ENCODE measurements around the gene HPS4.
"Not testable (repeated sequence)": the region's sequence is repeated elsewhere in the genome, so short reads cannot be mapped to it uniquely, and the experiment has no call there.

The HPS4 gene

DNA sequence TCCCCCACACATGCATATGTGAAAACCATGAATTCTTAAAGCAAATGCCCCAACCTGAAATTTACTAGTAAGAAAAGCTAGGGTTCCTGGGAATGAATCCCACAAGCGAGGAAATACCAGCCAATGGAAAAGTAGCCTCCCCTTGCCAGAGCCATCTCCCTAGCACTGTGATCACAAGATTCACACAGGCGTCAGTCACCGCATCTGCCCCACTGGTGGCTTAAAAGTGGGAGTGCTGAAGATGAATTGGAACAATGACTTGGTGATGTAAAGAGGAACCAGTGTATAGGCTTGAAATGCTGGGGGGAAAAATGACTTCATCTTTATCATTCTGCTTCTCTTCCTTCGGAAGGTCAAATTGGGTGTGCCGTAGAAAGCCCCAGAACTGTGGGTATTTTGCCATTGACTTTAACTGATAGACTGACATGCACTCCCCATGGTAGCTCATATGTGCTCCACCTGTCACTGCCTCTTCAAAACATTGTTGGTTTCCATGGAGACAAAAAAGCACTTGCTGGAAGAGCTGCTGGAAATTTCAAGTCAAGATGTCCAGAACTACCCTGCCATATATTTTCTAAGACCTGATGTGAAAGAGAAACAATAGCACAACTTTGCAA, 73.8 kb downstream of the HPS4 start:
- no peak for DNase-seq (ENCODE audit: low spot score)

DNA sequence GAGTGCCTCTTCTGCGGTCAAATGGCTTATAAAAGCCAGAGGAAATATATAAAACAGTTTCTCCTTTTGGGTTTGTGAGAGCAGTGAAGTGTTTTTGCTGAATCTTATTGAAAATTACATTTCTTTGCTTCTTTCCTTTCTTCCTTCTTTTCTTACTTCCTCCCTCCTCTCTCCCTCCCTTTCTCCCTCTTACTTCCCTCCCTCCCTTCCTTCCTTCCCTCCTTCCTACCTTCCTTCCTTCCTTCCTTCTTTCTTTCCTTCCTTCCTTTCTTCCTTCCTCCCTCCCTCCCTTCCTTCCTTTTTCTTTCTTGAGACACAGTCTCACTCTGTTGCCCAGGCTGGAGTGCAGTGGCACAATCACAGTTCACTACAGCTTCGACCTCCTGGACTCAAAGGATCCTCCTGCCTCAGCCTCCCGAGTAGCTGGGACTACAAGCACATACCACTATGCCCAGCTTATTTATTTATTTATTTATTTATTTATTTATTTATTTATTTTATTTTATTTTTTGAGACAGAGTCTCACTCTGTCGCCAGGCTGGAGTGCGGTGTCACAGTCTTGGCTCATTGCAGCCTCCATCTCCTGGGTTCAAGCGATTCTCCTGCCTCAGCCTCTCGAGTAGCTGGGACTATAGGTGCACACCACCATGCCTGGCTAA, 74.9 kb downstream of the HPS4 start:
- not testable (repeated sequence) for DNase-seq (ENCODE audit: low spot score)

DNA sequence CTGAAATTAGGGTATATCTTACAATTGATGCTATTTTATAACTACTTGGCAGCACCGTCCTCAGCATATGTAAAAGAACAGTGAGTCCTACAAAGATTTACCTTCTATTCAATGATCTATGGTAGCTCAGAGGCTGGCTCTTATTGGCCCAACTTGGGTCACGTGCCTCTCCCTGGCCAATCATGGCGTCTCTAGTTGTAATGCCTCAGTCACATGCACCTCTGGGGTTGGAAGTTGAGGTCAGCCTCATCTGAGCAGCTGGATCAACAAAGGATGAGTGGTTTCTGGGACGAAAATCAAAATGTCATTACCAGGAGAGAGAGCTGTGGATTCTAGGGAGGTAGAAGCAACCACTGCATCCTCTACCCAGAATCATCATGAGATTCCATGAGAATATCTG, 77.5 kb downstream of the HPS4 start:
- DNase-seq (ENCODE audit: low spot score), result no peak

DNA sequence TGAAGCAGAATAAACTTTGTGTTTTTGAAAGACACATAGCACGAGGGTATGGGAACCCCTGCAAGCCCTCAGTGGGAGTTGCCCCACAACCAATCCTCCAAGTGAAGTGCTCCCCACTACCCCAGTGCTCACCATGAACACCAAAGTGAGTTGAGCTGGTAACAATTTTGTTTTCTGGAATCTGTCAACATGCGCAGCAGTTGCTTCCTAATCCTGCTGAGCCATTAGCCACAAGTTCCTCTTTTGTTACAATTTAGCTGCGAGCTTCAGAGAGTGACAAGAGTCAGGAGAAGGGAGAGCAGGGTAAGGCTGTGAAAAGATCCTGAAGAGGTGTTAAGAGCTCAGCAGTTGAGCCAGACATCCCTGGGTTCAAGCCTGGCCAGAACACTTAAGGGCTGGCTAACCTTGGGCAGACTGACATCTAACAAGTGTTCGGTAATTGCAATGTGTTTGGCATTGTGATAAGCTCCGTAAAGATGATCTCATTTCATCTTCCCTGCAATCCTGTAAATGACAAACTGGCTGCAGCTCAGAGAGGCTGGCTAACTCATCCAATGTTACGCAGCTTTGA, 78.6 kb downstream of the HPS4 start:
- DNase-seq (ENCODE audit: low spot score), result no peak

DNA sequence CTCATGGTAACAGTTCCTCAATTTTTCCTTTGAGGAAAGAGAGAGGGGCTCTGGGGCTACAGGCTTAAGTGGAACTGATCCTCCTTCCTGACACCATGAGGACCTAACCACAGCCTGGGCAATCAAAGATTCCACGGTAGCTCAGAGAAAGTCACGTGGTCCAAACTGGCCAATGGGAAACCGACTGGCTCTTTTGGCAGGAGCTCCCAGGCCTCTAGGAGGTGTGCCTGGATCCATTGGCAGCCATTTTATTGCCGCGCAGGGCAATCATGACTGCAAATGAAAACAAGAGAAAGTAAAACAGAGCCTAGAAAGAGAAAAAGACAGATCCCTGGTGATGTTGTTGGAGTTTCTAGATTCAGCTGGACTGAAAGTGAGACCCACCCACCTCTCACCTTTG, 81.9 kb downstream of the HPS4 start:
- DNase-seq (ENCODE audit: low spot score), result no peak

All from cerebellar cortex (tissue), 1 donor.